SK-N-SH (cell line): ENCODE results near the gene PLEKHB1. TPM values are rescaled to one million over a fixed set of nuclear protein-coding genes. Genes with fewer than 3 reads are reported as not detected.

Source experiments
- CTCF ChIA-PET: fragments of 300-600, 350-600 bp; formaldehyde crosslinking; extraction: SDS; loops from one replicate; lab custom pipeline; 2021; lab: Yijun Ruan, JAX
- POLR2A ChIA-PET: fragments of 350-600 bp; sonication (Branson Sonifier 250); formaldehyde crosslinking; extraction: SDS; loops from one replicate; lab custom pipeline; 2020; ENCODE audit warnings: antibody characterized with exemption, inconsistent platforms; lab: Yijun Ruan, JAX
- DNase-seq: peaks from one replicate; pipeline ENCODE4 v3.0.0; 2012
- H2AFZ ChIP-seq: fragments of 200-600 bp; sonication (generic); 2 replicates; pipeline ENCODE4 v1.8.1; 2016; ENCODE audit warnings: antibody characterized with exemption, mild to moderate bottlenecking, low read depth
- H3F3A ChIP-seq: fragments of 200-600 bp; sonication (generic); replicated peaks from 2 replicates; pipeline ENCODE3; 2016; ENCODE audit warnings: antibody characterized with exemption, mild to moderate bottlenecking; ENCODE audit not compliant: insufficient read depth
- H3K27ac ChIP-seq, 2 experiments: fragments of 200-500 bp in 1 of 2; fragments of 200-600 bp in 1 of 2; sonication (Bioruptor generic) in 1 of 2; sonication (generic), shearing (Covaris generic) in 1 of 2; 2 replicates each; pipeline versions ENCODE4 v1.5.1 to v1.6.1; 2014 to 2016; ENCODE audit warnings: low read depth in 2 of 2, inconsistent platforms in 1 of 2, low read length in 1 of 2, mild to moderate bottlenecking in 1 of 2, mixed read lengths in 1 of 2
- H3K27me3 ChIP-seq: fragments of 200-600 bp; sonication (generic), shearing (Covaris generic); 2 replicates; pipeline ENCODE4 v1.6.1; 2016; ENCODE audit warnings: mixed run types; ENCODE audit not compliant: insufficient read depth
- H3K36me3 ChIP-seq, 2 experiments: fragments of 200-500 bp in 1 of 2; fragments of 200-600 bp in 1 of 2; sonication (Bioruptor generic) in 1 of 2; sonication (generic) in 1 of 2; replicated peaks in 1 of 2; 2 replicates each; pipeline versions ENCODE3 to v1.5.1; 2014 to 2016; ENCODE audit warnings: low read length in 1 of 2, mild to moderate bottlenecking in 1 of 2; ENCODE audit not compliant: insufficient read depth in 2 of 2, control insufficient read depth in 1 of 2
- H3K4me1 ChIP-seq, 2 experiments: fragments of 200-500 bp in 1 of 2; fragments of 200-600 bp in 1 of 2; sonication (Bioruptor generic) in 1 of 2; sonication (generic), shearing (Covaris generic) in 1 of 2; 2 replicates each; pipeline versions ENCODE4 v1.5.1 to v1.6.1; 2014 to 2016; ENCODE audit warnings: low read depth in 1 of 2, low read length in 1 of 2, mixed run types in 1 of 2; ENCODE audit not compliant: insufficient read depth in 2 of 2, control insufficient read depth in 1 of 2
- H3K4me2 ChIP-seq: fragments of 200-600 bp; sonication (generic), shearing (Covaris generic); 2 replicates; pipeline ENCODE4 v1.6.1; 2017; ENCODE audit warnings: mixed run types
- H3K4me3 ChIP-seq, 2 experiments: fragments of 200-500 bp in 1 of 2; fragments of 200-600 bp in 1 of 2; sonication (Bioruptor generic) in 1 of 2; sonication (generic), shearing (Covaris generic) in 1 of 2; 2 replicates each; pipeline versions ENCODE4 v1.5.1 to v1.8.1; 2014 to 2016; ENCODE audit warnings: low read depth in 2 of 2, inconsistent platforms in 1 of 2, low read length in 1 of 2, mild to moderate bottlenecking in 1 of 2, mixed read lengths in 1 of 2, moderate library complexity in 1 of 2
- H3K79me2 ChIP-seq: fragments of 200-600 bp; sonication (generic); 2 replicates; pipeline ENCODE4 v1.8.1; 2017; ENCODE audit warnings: mild to moderate bottlenecking; ENCODE audit not compliant: insufficient read depth
- H3K9ac ChIP-seq: fragments of 200-600 bp; sonication (generic); 2 replicates; pipeline ENCODE4 v1.6.1; 2017; ENCODE audit warnings: mixed run types
- H3K9me2 ChIP-seq: fragments of 200-600 bp; sonication (generic); 2 replicates; pipeline ENCODE4 v1.6.1; 2017; ENCODE audit warnings: mixed run types
- H3K9me3 ChIP-seq: fragments of 200-600 bp; sonication (generic); 2 replicates; pipeline ENCODE4 v1.6.1; 2017; ENCODE audit warnings: mixed run types, mild to moderate bottlenecking, moderate library complexity
- H4K20me1 ChIP-seq: fragments of 200-600 bp; sonication (generic); 2 replicates; pipeline ENCODE4 v1.6.1; 2017; ENCODE audit warnings: mild to moderate bottlenecking, mixed run types; ENCODE audit not compliant: insufficient read depth
- ELF1 ChIP-seq: IDR thresholded peaks from 2 replicates; pipeline ENCODE4 v1.4.0; 2012
- RCOR1 ChIP-seq: fragments of 150-350 bp; IDR thresholded peaks from 2 replicates; pipeline ENCODE4 v1.6.1; 2017; ENCODE audit warnings: antibody characterized with exemption, low read length
- RXRA ChIP-seq: IDR thresholded peaks from 2 replicates; pipeline ENCODE4 v1.4.0; 2012; ENCODE audit warnings: low read depth, mild to moderate bottlenecking, borderline replicate concordance
- SIN3A ChIP-seq: IDR thresholded peaks from 2 replicates; pipeline ENCODE4 v1.6.1; 2012; ENCODE audit warnings: low read depth, mild to moderate bottlenecking, low read length, moderate library complexity, borderline replicate concordance
- YY1 ChIP-seq: IDR thresholded peaks from 2 replicates; pipeline ENCODE4 v1.4.0; 2012; ENCODE audit warnings: low read depth, mild to moderate bottlenecking
- WGBS: methylation state at CpG from one replicate; pipeline ENCODE4 v1.1.6; 2017; ENCODE audit warnings: low lambda C conversion rate; 5-methylcytosine and 5-hydroxymethylcytosine counted together
- polyA plus RNA-seq, 3 experiments: library from polyadenylated mRNA; depleted of rRNA; stranded (reverse); fragments of >200 nt; gene quantifications; 2 replicates each; pipeline ENCODE4 v1.2.3, GENCODE V29; 2012
- TF ChIP-seq, protein P1 (sequence below): fragments of 150-350 bp; IDR thresholded peaks from 2 replicates; pipeline ENCODE4 v1.6.1; 2017; ENCODE audit warnings: antibody characterized with exemption, low read length, low read depth, borderline replicate concordance
- TF ChIP-seq, protein P2 (sequence below): IDR thresholded peaks from 2 replicates; pipeline ENCODE4 v1.6.1; 2012; ENCODE audit warnings: mild to moderate bottlenecking, low read depth, low read length, moderate library complexity
- TF ChIP-seq, protein P3 (sequence below): fragments of 150-350 bp; IDR thresholded peaks from 2 replicates; pipeline ENCODE4 v1.6.1; 2016; ENCODE audit warnings: mild to moderate bottlenecking, low read depth, low read length

Gene PLEKHB1
- polyA plus RNA-seq, 1 of the 3 experiments (the other 2 are of a cell fraction) = 10.2 TPM

DNA sequence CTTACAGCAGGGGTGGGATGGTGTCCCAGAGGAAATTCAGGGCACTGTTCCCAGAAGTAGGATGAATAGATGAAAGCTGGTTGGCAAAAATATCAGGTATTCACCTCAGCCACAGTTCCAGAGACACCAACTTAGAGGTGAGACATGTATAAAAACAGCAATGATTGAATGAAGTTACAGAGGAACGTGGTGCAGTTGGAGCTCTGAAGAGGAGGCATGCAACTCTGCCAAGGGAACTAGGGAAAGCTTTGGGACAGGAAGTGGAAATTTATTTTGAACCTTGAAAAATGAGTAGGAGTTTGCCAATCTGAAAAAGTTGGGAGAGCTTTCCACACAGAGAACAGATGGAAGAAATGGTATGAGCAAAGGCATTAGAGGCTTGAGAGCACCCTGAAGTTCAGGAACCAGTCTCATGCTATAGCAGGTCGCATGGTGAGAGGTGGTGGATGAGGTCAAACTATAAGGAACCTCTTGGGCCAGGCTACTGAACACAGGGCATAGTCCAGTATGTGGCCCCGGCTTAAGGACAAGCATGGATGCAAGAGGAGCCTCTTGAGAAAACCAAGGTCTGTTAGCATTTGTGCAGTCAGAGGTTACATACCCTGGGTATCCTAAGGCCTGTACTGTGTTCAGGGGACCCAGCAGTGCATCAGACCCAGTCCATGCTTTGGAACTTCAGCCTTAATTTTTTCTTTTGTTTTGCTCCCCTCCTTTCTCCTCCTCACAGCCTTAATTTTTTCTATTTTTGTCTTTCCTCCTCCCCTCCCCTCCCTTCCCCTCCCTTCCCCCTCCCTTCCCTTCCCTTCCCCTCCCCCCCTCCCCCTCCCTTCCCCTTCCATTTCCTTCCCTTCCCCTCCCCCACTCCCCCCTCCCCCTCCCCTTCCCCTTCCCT is 17.5 kb downstream of the PLEKHB1 start:
- no peak for DNase-seq
- H3K4me2 ChIP-seq = no peak overlapping the region
- WGBS = 78% methylated on average over 3 of the region's 3 CpGs
- TF ChIP-seq, protein P1, sequence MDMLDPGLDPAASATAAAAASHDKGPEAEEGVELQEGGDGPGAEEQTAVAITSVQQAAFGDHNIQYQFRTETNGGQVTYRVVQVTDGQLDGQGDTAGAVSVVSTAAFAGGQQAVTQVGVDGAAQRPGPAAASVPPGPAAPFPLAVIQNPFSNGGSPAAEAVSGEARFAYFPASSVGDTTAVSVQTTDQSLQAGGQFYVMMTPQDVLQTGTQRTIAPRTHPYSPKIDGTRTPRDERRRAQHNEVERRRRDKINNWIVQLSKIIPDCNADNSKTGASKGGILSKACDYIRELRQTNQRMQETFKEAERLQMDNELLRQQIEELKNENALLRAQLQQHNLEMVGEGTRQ = no peak
- H2AFZ ChIP-seq = no peak overlapping the region
- peaks cover 7% of the 10 kb centered on the region for H3F3A ChIP-seq
- ChIA-PET POLR2A (no interaction called here), CTCF (interaction anchor here (1.3 to 6.6 kb wide), 11 partner anchors 8 to 357 kb away, joined by 5 to 123 read pairs (median 13); no protein-coding TSS in a partner anchor)
- H3K79me2 ChIP-seq = no peaks in the 10 kb centered on the region
- H3K27ac ChIP-seq = no peak overlapping the region
- H3K27me3 ChIP-seq = no peaks in the 10 kb centered on the region
- no peaks in the 10 kb centered on the region for H3K9me3 ChIP-seq
- H4K20me1 ChIP-seq = no peaks in the 10 kb centered on the region
- H3K9ac ChIP-seq = no peak overlapping the region
- peaks cover 0 to 6% of the 10 kb centered on the region in 2 experiments; a peak in 1 of 4 replicates for H3K4me1 ChIP-seq
- H3K9me2 ChIP-seq = no peaks in the 10 kb centered on the region
- peaks cover 0 to 3% of the 10 kb centered on the region in 2 experiments for H3K36me3 ChIP-seq
- no peak overlapping the region for H3K4me3 ChIP-seq

DNA sequence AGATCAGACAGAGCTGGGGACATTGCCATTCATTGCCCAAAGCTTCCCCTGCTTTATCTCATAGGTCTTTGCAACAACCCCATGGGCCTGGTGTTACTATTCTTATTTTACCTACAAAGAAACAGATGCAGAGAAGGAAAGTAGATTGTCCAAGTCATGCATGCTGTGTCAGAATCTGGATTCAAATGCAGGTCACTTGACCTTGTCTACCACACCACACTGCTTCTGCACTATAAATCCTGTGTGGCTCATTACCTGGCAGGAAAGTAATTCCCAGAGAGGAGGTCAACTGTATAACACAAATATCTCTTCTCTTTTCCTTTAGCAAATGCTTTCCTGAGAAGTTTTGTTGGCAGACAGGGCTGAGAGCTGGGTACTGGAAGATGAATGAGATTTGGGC is 18.5 kb downstream of the PLEKHB1 start:
- ChIA-PET POLR2A (no interaction called here), CTCF (interaction anchor here (0.8 to 1.9 kb wide), 3 partner anchors 39 to 271 kb away, joined by 4 to 8 read pairs (median 5); no protein-coding TSS in a partner anchor)
- H3K9ac ChIP-seq = no peak overlapping the region
- H3K27ac ChIP-seq = no peak overlapping the region
- no peak overlapping the region for H3K4me3 ChIP-seq
- no peaks in the 10 kb centered on the region for H3K9me3 ChIP-seq
- TF ChIP-seq ELF1 = no peak
- TF ChIP-seq RCOR1 = no peak
- TF ChIP-seq, protein P2, sequence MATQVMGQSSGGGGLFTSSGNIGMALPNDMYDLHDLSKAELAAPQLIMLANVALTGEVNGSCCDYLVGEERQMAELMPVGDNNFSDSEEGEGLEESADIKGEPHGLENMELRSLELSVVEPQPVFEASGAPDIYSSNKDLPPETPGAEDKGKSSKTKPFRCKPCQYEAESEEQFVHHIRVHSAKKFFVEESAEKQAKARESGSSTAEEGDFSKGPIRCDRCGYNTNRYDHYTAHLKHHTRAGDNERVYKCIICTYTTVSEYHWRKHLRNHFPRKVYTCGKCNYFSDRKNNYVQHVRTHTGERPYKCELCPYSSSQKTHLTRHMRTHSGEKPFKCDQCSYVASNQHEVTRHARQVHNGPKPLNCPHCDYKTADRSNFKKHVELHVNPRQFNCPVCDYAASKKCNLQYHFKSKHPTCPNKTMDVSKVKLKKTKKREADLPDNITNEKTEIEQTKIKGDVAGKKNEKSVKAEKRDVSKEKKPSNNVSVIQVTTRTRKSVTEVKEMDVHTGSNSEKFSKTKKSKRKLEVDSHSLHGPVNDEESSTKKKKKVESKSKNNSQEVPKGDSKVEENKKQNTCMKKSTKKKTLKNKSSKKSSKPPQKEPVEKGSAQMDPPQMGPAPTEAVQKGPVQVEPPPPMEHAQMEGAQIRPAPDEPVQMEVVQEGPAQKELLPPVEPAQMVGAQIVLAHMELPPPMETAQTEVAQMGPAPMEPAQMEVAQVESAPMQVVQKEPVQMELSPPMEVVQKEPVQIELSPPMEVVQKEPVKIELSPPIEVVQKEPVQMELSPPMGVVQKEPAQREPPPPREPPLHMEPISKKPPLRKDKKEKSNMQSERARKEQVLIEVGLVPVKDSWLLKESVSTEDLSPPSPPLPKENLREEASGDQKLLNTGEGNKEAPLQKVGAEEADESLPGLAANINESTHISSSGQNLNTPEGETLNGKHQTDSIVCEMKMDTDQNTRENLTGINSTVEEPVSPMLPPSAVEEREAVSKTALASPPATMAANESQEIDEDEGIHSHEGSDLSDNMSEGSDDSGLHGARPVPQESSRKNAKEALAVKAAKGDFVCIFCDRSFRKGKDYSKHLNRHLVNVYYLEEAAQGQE = no peak
- TF ChIP-seq YY1 = no peak
- no peak for TF ChIP-seq SIN3A
- TF ChIP-seq, protein P1 = no peak
- TF ChIP-seq, protein P3, sequence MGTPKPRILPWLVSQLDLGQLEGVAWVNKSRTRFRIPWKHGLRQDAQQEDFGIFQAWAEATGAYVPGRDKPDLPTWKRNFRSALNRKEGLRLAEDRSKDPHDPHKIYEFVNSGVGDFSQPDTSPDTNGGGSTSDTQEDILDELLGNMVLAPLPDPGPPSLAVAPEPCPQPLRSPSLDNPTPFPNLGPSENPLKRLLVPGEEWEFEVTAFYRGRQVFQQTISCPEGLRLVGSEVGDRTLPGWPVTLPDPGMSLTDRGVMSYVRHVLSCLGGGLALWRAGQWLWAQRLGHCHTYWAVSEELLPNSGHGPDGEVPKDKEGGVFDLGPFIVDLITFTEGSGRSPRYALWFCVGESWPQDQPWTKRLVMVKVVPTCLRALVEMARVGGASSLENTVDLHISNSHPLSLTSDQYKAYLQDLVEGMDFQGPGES = no peak
- TF ChIP-seq RXRA = no peak
- no peaks in the 10 kb centered on the region for H3K79me2 ChIP-seq
- no peak overlapping the region for H2AFZ ChIP-seq
- H3F3A ChIP-seq = peaks cover 7% of the 10 kb centered on the region
- no peak overlapping the region for H3K4me2 ChIP-seq
- peaks cover 0 to 6% of the 10 kb centered on the region in 2 experiments; a peak in 1 of 4 replicates for H3K4me1 ChIP-seq
- H4K20me1 ChIP-seq = no peaks in the 10 kb centered on the region
- no peak for DNase-seq
- no peaks in the 10 kb centered on the region for H3K27me3 ChIP-seq
- peaks cover 0 to 3% of the 10 kb centered on the region in 2 experiments for H3K36me3 ChIP-seq
- H3K9me2 ChIP-seq = no peaks in the 10 kb centered on the region
